ENCODE measurements around the gene VARS1.

Gene VARS1

GRCh38 chr6:31749301-31750036, 46.1 kb downstream of the VARS1 start:
- DNase-seq: no peak
